ENCODE measurements around the gene BST2. TPM values are rescaled to one million over a fixed set of nuclear protein-coding genes. Genes with fewer than 3 reads are reported as not detected.

BST2 gene
- total and polyA plus RNA-seq, 7 experiments from 2014 or later, result 29.9 to 221 (median 63.0) TPM

GRCh38 chr19:17447704-17448130 lies 42.3 kb upstream of the BST2 start:
- Histone ChIP-seq H3K36me3 (ENCODE audit: control insufficient read depth in 2 of 3, insufficient read depth in 3 of 3, low read length in 3 of 3) (no peaks in the 10 kb centered on the region), H3K27me3 (ENCODE audit: control insufficient read depth in 2 of 2, insufficient read depth in 2 of 2, low read length in 2 of 2) (no peaks in the 10 kb centered on the region), H3K27ac (ENCODE audit: low read depth, low read length) (no peak overlapping the region), H3K9me3 (ENCODE audit: control insufficient read depth in 2 of 3, low read length in 3 of 3) (no peaks in the 10 kb centered on the region), H3K4me1 (ENCODE audit: control insufficient read depth in 2 of 2, insufficient read depth in 2 of 2, low read length in 2 of 2) (no peaks in the 10 kb centered on the region), H3K4me3 (ENCODE audit: low read length) (no peak overlapping the region)
- Mint-ChIP-seq H3K4me3 (peak overlapping the region in 8 of 10 donors; percentile 16 to 64 (median 52)), H3K9me3 (peaks cover 0 to 3% (median 0%) of the 10 kb centered on the region in 11 donors), H3K27ac (no peak overlapping the region), H3K36me3 (no peaks in the 10 kb centered on the region), H3K4me1 (peaks cover 0 to 15% (median 9%) of the 10 kb centered on the region in 7 donors), H3K27me3 (peaks cover 0 to 24% (median 7%) of the 10 kb centered on the region in 5 donors)
- DNase-seq (no peak), ATAC-seq (no peak)
- POLR2A ChIA-PET, result no interaction called here
- CTCF ChIA-PET, result interaction anchor here (1.0 kb wide), 1 partner anchor 54 kb away, joined by 3 read pairs; the partner anchor contains the start of gene CCDC194
- intact Hi-C loops (cut with micrococcal nuclease), result loop anchor here in 1 of 2 donors (1.0 kb wide), 1 partner anchor 52 kb away; no protein-coding TSS in a partner anchor

- POLR2A ChIA-PET, result no interaction called here
- Histone ChIP-seq H3K27ac (ENCODE audit: low read depth, low read length) (no peak overlapping the region), H3K36me3 (ENCODE audit: control insufficient read depth in 2 of 3, insufficient read depth in 3 of 3, low read length in 3 of 3) (no peaks in the 10 kb centered on the region), H3K9me3 (ENCODE audit: control insufficient read depth in 2 of 3, low read length in 3 of 3) (peaks cover 0 to 3% (median 0%) of the 10 kb centered on the region in 3 experiments), H3K27me3 (ENCODE audit: control insufficient read depth in 2 of 2, insufficient read depth in 2 of 2, low read length in 2 of 2) (no peaks in the 10 kb centered on the region), H3K4me1 (ENCODE audit: control insufficient read depth in 2 of 2, insufficient read depth in 2 of 2, low read length in 2 of 2) (no peaks in the 10 kb centered on the region), H3K4me3 (ENCODE audit: low read length) (no peak overlapping the region)
- Mint-ChIP-seq H3K4me3 (no peak overlapping the region), H3K27me3 (peaks cover 0 to 19% (median 7%) of the 10 kb centered on the region in 5 donors), H3K4me1 (peaks cover 0 to 15% (median 9%) of the 10 kb centered on the region in 7 donors), H3K9me3 (peaks cover 0 to 3% (median 0%) of the 10 kb centered on the region in 11 donors), H3K27ac (no peak overlapping the region), H3K36me3 (no peaks in the 10 kb centered on the region)
- CTCF ChIA-PET, result interaction anchor here (1.8 kb wide), 1 partner anchor 20 kb away, joined by 5 read pairs; no protein-coding TSS in a partner anchor
- DNase-seq (no peak), ATAC-seq (no peak)
- intact Hi-C loops (cut with micrococcal nuclease), result no loop called here
Measured at GRCh38 chr19:17445526-17446165, 40.2 kb upstream of the BST2 start.

- ChIA-PET POLR2A (interaction anchor here (0.6 to 0.7 kb wide), 2 partner anchors 24 to 141 kb away, joined by 4 to 5 read pairs; no protein-coding TSS in a partner anchor), CTCF (interaction anchor here (0.5 to 0.7 kb wide), 4 partner anchors 26 to 354 kb away, joined by 3 read pairs; partner anchors contain the start of gene B3GNT3)
- Histone ChIP-seq H3K36me3 (ENCODE audit: control insufficient read depth in 2 of 3, insufficient read depth in 3 of 3, low read length in 3 of 3) (no peaks in the 10 kb centered on the region), H3K4me1 (ENCODE audit: control insufficient read depth in 2 of 2, insufficient read depth in 2 of 2, low read length in 2 of 2) (no peaks in the 10 kb centered on the region), H3K27me3 (ENCODE audit: control insufficient read depth in 2 of 2, insufficient read depth in 2 of 2, low read length in 2 of 2) (no peaks in the 10 kb centered on the region), H3K4me3 (ENCODE audit: low read length) (no peak overlapping the region), H3K27ac (ENCODE audit: low read depth, low read length) (no peak overlapping the region), H3K9me3 (ENCODE audit: control insufficient read depth in 2 of 3, low read length in 3 of 3) (peaks cover 0 to 3% (median 0%) of the 10 kb centered on the region in 3 experiments)
- ATAC-seq, result peak; percentile 54
- intact Hi-C loops (cut with micrococcal nuclease), result loop anchor here in 1 of 2 donors (1.0 kb wide), 1 partner anchor 414 kb away; no protein-coding TSS in a partner anchor
- H3K9me3 Mint-ChIP-seq, result peaks cover 0 to 3% (median 0%) of the 10 kb centered on the region in 11 donors
- H3K36me3 Mint-ChIP-seq, result no peaks in the 10 kb centered on the region
- no peaks in the 10 kb centered on the region for H3K27me3 Mint-ChIP-seq
- H3K4me1 Mint-ChIP-seq, result peaks cover 0 to 1% (median 0%) of the 10 kb centered on the region in 7 donors
- DNase-seq, result peak in 3 of 9 donors; percentile 14 to 35 (median 33)
- H3K27ac Mint-ChIP-seq, result no peak overlapping the region
- no peak overlapping the region for H3K4me3 Mint-ChIP-seq
Measured at GRCh38 chr19:17441241-17442021, 36.0 kb upstream of the BST2 start.

GRCh38 chr19:17436874-17437267 lies 31.4 kb upstream of the BST2 start:
- no peak overlapping the region for H3K27ac Mint-ChIP-seq
- no peak overlapping the region for H3K27ac ChIP-seq (ENCODE audit: low read depth, low read length)
- H3K27me3 ChIP-seq (ENCODE audit: control insufficient read depth in 2 of 2, insufficient read depth in 2 of 2, low read length in 2 of 2), result no peaks in the 10 kb centered on the region
- intact Hi-C loops (cut with micrococcal nuclease), result no loop called here
- H3K4me3 ChIP-seq (ENCODE audit: low read length), result no peak overlapping the region
- H3K4me3 Mint-ChIP-seq, result no peak overlapping the region
- peaks cover 0 to 3% (median 0%) of the 10 kb centered on the region in 3 experiments for H3K9me3 ChIP-seq (ENCODE audit: control insufficient read depth in 2 of 3, low read length in 3 of 3)
- CTCF ChIA-PET, result interaction anchor here (1.4 kb wide), 1 partner anchor 59 kb away, joined by 4 read pairs; no protein-coding TSS in a partner anchor
- DNase-seq (no peak), ATAC-seq (no peak)
- H3K4me1 Mint-ChIP-seq, result peaks cover 0 to 1% (median 0%) of the 10 kb centered on the region in 7 donors
- POLR2A ChIA-PET, result interaction anchor here (0.6 kb wide), 1 partner anchor 20 kb away, joined by 3 read pairs; no protein-coding TSS in a partner anchor
- no peaks in the 10 kb centered on the region for H3K27me3 Mint-ChIP-seq
- no peaks in the 10 kb centered on the region for H3K36me3 ChIP-seq (ENCODE audit: control insufficient read depth in 2 of 3, insufficient read depth in 3 of 3, low read length in 3 of 3)
- no peaks in the 10 kb centered on the region for H3K4me1 ChIP-seq (ENCODE audit: control insufficient read depth in 2 of 2, insufficient read depth in 2 of 2, low read length in 2 of 2)
- no peaks in the 10 kb centered on the region for H3K36me3 Mint-ChIP-seq
- peaks cover 0 to 2% (median 0%) of the 10 kb centered on the region in 11 donors for H3K9me3 Mint-ChIP-seq

GRCh38 chr19:17436094-17436873 lies 30.9 kb upstream of the BST2 start:
- no peak for ATAC-seq
- Mint-ChIP-seq H3K4me3 (no peak overlapping the region), H3K9me3 (no peaks in the 10 kb centered on the region), H3K36me3 (no peaks in the 10 kb centered on the region), H3K4me1 (peaks cover 0 to 5% (median 0%) of the 10 kb centered on the region in 7 donors), H3K27me3 (no peaks in the 10 kb centered on the region), H3K27ac (no peak overlapping the region)
- POLR2A ChIA-PET, result no interaction called here
- no peaks in the 10 kb centered on the region for H3K4me1 ChIP-seq (ENCODE audit: control insufficient read depth in 2 of 2, insufficient read depth in 2 of 2, low read length in 2 of 2)
- CTCF ChIA-PET, result no interaction called here
- H3K27ac ChIP-seq (ENCODE audit: low read depth, low read length), result no peak overlapping the region
- H3K27me3 ChIP-seq (ENCODE audit: control insufficient read depth in 2 of 2, insufficient read depth in 2 of 2, low read length in 2 of 2), result no peaks in the 10 kb centered on the region
- H3K9me3 ChIP-seq (ENCODE audit: control insufficient read depth in 2 of 3, low read length in 3 of 3), result peaks cover 0 to under 1% (median 0%) of the 10 kb centered on the region in 3 experiments
- no peak overlapping the region for H3K4me3 ChIP-seq (ENCODE audit: low read length)
- no peak for DNase-seq
- no peaks in the 10 kb centered on the region for H3K36me3 ChIP-seq (ENCODE audit: control insufficient read depth in 2 of 3, insufficient read depth in 3 of 3, low read length in 3 of 3)
- intact Hi-C loops (cut with micrococcal nuclease), result no loop called here

GRCh38 chr19:17435218-17435617 lies 29.8 kb upstream of the BST2 start:
- POLR2A ChIA-PET, result no interaction called here
- CTCF ChIA-PET, result no interaction called here
- no peak overlapping the region for H3K4me3 Mint-ChIP-seq
- no peak overlapping the region for H3K4me3 ChIP-seq (ENCODE audit: low read length)
- no peaks in the 10 kb centered on the region for H3K9me3 ChIP-seq (ENCODE audit: control insufficient read depth in 2 of 3, low read length in 3 of 3)
- no peaks in the 10 kb centered on the region for H3K27me3 ChIP-seq (ENCODE audit: control insufficient read depth in 2 of 2, insufficient read depth in 2 of 2, low read length in 2 of 2)
- no peak overlapping the region for H3K27ac ChIP-seq (ENCODE audit: low read depth, low read length)
- no peaks in the 10 kb centered on the region for H3K36me3 ChIP-seq (ENCODE audit: control insufficient read depth in 2 of 3, insufficient read depth in 3 of 3, low read length in 3 of 3)
- H3K27me3 Mint-ChIP-seq, result no peaks in the 10 kb centered on the region
- H3K4me1 Mint-ChIP-seq, result peaks cover 0 to 5% (median 0%) of the 10 kb centered on the region in 7 donors
- intact Hi-C loops (cut with micrococcal nuclease), result no loop called here
- no peaks in the 10 kb centered on the region for H3K36me3 Mint-ChIP-seq
- DNase-seq, result no peak
- H3K27ac Mint-ChIP-seq, result no peak overlapping the region
- H3K9me3 Mint-ChIP-seq, result no peaks in the 10 kb centered on the region
- no peak for ATAC-seq
- H3K4me1 ChIP-seq (ENCODE audit: control insufficient read depth in 2 of 2, insufficient read depth in 2 of 2, low read length in 2 of 2), result no peaks in the 10 kb centered on the region
